ENCODE measurements around the gene ZNF277.

Gene ZNF277, protein sequence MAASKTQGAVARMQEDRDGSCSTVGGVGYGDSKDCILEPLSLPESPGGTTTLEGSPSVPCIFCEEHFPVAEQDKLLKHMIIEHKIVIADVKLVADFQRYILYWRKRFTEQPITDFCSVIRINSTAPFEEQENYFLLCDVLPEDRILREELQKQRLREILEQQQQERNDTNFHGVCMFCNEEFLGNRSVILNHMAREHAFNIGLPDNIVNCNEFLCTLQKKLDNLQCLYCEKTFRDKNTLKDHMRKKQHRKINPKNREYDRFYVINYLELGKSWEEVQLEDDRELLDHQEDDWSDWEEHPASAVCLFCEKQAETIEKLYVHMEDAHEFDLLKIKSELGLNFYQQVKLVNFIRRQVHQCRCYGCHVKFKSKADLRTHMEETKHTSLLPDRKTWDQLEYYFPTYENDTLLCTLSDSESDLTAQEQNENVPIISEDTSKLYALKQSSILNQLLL

DNA sequence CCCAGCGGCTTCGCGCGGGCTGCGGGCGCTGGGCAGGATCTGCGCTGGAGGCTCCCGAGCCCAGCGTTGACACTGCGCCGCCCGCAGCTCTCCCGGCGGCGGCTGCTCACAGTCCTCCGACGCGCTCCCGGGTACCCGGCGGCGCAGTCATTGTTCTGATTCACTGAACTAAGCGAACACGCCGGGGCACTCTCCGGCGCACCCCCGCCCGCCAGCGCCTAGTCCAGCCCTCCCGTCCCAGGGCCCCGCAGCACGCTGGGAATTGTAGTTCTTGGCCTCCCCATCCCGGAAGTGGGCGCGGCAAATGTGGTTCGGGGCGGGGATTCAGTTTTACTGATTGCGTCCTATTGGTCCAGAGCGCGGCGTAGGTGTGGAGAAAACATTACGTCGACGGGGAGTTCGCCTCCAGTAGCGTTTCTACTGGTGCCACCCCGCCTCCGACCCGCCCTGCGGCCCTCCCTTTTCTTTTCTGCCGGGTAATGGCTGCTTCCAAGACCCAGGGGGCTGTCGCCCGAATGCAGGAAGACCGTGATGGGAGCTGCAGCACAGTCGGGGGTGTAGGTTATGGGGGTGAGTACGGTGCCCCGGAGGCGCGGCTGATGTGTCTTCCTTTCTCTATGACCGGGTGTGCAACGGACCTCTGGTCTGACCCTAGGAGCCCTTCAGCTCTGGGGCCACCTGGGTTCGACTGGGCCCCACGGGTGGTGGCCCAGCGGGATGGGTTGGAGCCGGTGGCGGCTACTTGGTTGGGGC is at the start of gene ZNF277, which contains the start of gene DOCK4:
TSS of gene ZNF277 (plus strand) at position 458 of the 753 bp plus-strand sequence. CDS start at position 480, 22 bp downstream.
TSS of gene DOCK4 (minus strand) at position 162 of the 753 bp plus-strand sequence. CDS start 261 bp downstream, outside the sequence.
- TF ChIP-seq, protein P1, sequence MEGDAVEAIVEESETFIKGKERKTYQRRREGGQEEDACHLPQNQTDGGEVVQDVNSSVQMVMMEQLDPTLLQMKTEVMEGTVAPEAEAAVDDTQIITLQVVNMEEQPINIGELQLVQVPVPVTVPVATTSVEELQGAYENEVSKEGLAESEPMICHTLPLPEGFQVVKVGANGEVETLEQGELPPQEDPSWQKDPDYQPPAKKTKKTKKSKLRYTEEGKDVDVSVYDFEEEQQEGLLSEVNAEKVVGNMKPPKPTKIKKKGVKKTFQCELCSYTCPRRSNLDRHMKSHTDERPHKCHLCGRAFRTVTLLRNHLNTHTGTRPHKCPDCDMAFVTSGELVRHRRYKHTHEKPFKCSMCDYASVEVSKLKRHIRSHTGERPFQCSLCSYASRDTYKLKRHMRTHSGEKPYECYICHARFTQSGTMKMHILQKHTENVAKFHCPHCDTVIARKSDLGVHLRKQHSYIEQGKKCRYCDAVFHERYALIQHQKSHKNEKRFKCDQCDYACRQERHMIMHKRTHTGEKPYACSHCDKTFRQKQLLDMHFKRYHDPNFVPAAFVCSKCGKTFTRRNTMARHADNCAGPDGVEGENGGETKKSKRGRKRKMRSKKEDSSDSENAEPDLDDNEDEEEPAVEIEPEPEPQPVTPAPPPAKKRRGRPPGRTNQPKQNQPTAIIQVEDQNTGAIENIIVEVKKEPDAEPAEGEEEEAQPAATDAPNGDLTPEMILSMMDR (conservative IDR thresholded peaks at IDR 0.05; ENCODE audit: low read depth, low read length) = no peak
- peak; percentile 96 for DNase-seq (ENCODE audit: low read depth)
- peak within 1 kb of the TSS; percentile 96 for H3K4me3 ChIP-seq (ENCODE audit: low read length)

DNA sequence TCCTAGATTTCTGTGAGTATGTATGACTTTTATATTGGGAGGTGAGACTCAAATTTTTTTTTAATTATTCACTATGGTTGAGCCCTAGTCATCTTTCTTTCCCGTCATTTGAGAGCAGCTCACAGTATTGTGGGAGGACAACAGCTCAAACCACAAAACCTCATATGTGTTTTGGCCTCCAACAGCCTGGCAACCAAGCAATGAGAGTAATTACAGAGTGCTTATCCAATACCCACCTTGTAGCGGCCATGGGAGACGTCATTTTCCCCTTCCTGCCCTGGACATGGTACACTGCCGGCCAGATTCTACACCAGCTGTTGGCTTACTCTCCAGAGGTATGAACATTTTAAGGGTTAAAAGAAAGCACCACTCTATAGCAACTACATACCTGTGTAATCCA is 49.4 kb upstream of the ZNF277 start:
- TF ChIP-seq, protein P1 (conservative IDR thresholded peaks at IDR 0.05; ENCODE audit: low read depth, low read length) = no peak
- H3K4me3 ChIP-seq (ENCODE audit: low read length) = no peak overlapping the region
- no peak for DNase-seq (ENCODE audit: low read depth)

DNA sequence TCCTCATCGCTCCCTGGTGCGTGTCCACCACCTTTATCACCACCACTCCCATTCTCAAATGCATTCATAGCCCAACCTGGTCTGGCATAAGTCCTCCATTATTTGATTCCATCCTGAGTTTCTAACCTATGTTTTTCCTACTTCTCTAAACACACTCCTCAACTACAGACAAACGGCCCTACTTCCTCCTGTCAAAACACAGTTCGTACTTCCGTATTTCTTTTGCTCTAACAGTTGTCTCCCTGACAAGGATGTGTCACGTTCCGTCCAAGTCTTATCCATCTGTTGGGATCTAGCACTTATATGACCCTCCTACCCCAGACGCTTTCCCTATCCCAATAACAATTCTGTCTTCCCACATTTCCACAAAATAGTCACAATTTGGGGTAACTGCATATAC is 47.1 kb upstream of the ZNF277 start:
- TF ChIP-seq, protein P1 (conservative IDR thresholded peaks at IDR 0.05; ENCODE audit: low read depth, low read length) = no peak
- DNase-seq (ENCODE audit: low read depth) = no peak
- H3K4me3 ChIP-seq (ENCODE audit: low read length) = no peak overlapping the region

DNA sequence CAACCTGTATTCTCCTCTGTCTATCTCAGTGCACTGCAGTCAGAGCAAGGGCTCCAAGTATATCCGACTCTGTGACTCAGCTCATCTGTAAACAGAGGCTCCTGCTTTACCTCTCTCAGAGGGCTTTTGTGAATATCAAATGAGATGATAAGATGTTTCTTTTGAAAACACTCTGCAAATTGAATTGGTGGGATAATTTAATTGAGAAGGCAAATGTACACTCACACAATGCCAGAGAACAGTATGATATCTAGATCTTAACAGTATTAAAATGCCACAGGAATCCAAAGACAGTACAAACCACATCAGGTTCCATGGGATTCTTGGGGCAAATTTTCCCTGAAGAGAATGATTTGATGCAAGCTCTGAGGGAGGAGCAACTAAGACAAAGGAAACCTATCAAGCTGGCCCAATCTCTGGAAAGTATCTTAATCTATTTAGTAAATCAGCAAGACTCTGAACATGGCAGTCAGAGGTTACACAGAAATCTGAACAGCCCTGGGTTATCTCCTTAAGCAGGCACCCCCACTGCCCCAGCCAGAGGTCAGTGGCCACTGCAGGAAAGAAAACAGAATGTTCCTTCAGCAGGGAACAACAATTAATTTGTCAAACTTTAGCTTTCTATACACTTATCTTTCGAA is 46.2 kb upstream of the ZNF277 start:
- TF ChIP-seq, protein P1 (conservative IDR thresholded peaks at IDR 0.05; ENCODE audit: low read depth, low read length) = no peak
- H3K4me3 ChIP-seq (ENCODE audit: low read length) = no peak overlapping the region
- DNase-seq (ENCODE audit: low read depth) = no peak

DNA sequence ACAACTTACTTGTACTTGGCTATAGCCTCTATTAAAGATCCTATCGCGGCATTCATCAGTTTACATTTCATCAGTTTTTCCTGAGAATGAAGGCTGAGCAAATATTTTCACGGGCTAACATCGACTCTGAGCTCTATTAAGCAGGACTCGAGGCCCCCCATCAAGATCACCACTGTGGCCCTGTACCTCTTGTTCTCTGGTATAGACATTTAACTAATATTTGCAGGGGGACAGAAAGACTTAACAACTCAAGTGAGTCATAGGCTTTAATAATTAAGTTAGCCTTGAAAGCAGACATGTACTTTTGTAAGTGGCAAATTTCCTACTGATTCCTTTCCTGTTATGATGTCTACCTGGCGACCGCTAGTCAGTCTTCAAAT is 45.7 kb upstream of the ZNF277 start:
- no peak for DNase-seq (ENCODE audit: low read depth)
- H3K4me3 ChIP-seq (ENCODE audit: low read length) = no peak overlapping the region
- TF ChIP-seq, protein P1 (conservative IDR thresholded peaks at IDR 0.05; ENCODE audit: low read depth, low read length) = no peak

DNA sequence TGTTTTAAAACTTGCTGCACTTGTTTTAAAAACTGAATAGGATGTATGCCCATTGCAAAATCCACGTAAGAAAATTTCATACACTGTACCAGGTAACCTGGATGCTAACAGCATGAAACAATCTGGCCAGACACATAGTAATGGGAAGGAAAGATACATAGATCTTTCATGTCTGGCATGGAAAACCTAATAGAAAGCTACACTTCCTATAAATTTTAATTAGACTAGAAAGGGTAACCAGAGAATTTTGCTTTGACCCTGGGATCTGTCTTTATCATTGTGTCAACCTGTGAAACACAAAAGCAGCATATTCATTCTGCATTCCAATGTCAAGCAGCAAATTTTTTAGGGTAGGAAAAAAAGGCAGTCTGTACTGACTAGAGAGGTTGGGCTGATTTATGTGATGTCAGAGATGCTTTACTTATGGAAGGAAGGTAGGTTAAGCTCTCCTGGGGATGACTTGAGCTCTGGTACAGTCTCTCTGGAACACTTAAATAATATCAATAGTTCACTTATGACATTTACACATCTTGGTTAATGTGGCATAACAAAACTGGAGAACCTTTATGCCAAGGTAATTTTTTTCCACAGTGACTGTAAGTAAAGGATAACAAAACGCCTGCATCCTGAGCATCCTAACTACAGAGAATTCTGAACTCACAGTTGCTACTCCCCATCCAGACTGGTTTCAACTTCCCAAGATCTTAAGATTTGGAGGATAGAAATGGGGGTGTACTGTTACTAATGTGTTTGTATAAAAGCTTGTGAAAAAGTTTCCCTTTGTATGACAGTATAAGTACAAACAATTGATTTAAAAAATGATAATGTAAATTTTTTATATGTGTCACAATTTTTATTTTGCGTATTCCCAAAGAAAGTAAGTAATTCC is 45.0 kb upstream of the ZNF277 start:
- no peak overlapping the region for H3K4me3 ChIP-seq (ENCODE audit: low read length)
- TF ChIP-seq, protein P1 (conservative IDR thresholded peaks at IDR 0.05; ENCODE audit: low read depth, low read length) = no peak
- DNase-seq (ENCODE audit: low read depth) = no peak
